GM18505 (cell line): ENCODE data around the gene SLC22A14.

Experiments used
- ATAC-seq: cut with Tn5 transposase; IDR thresholded peaks from one replicate; pipeline ENCODE4 v1.9.1; 2021; ENCODE audit not compliant: unreplicated experiment
- POLR2A ChIP-seq: IDR thresholded peaks from 4 replicates; pipeline ENCODE4 v1.6.1; 2011; ENCODE audit warnings: borderline replicate concordance; ENCODE audit not compliant: insufficient read depth, insufficient read length; ENCODE audit errors: extremely low read depth

The SLC22A14 gene

DNA sequence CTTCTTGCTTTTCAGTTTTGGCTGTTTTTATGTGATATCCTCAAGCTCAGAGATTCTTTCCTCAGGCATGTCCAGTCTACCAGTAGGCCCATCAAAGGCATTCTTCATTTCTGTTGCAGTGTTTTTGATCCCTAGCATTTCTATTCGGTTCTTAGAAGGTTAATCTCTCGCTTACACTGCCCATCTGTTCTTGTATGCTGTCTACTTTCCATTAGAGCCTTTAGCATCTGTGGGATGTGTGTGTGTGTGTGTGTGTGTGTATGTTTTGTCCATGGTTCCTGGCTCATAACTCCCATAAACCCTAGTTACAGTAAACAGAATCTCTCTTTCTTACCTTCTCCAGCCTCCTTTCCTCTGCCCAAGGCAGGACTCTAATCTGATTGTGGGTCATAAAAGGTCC, 21.6 kb upstream of the SLC22A14 start:
- TF ChIP-seq POLR2A: no peak
- no peak for ATAC-seq

DNA sequence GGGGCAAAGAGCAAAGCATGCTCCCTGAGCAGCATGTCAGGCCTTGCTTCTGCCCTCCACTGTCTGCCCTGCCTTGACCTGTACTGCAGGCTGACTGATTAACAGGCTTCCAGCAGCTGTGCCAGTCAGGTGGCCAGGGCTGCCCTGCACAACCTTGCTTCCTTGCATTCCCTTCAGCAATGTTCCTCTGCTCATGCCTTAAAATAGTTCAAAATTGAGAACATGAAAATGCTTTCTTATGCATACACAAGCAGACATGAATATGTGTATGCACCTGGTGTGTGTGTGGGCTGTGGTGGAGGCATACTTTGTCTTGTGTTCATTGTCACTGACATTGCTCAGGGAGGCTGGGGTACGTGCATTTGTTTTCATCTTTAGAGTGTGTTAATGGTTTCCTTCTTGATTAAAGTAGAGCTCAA, 17.7 kb upstream of the SLC22A14 start:
- ATAC-seq: no peak
- TF ChIP-seq POLR2A: no peak

DNA sequence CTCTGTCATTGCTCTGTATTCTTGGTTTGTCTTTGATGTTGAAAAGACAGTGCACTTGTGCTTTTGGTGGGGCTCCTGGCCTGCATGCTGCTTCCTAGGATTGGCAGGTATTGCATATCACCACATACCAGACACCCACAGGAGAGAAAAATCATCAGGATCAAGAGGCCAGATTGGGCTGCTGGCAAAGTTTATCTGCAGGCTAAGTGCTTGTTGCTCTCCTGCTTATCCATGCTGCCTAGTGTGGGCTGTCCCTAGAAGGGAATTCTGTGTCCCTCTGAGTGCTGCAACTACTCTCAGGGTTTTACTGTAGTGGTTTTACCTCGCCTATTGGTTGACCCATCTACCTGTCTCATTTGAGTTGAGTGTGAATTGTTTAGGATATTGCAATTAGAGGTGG, 17.3 kb upstream of the SLC22A14 start:
- TF ChIP-seq POLR2A: no peak
- no peak for ATAC-seq

DNA sequence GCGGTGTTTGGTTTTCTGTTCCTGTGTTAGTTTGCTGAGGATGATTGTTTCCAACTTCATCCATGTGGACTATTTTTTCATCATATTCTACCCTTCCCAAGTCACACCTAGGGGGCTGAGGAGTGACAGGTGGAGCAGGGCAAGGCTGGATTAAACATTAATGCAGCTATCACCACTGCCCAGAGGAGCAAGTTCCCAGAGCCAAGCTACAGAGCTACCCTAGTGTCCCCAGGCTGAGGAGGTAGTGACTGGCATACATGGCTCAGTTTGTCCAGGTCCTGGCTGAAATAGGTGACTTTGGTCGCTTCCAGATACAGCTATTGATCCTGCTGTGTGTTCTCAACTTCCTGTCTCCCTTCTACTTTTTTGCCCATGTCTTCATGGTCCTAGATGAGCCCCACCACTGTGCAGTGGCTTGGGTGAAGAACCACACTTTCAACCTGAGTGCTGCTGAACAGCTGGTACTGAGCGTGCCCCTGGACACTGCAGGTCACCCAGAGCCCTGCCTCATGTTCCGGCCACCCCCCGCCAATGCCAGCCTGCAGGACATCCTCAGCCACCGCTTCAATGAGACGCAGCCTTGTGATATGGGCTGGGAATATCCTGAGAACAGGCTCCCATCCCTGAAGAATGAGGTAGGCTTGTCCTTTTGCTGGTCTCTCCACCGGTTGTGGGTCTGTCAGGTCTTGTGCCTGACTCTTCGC, 16.3 kb upstream of the SLC22A14 start, which contains the start of gene SLC22A13:
SLC22A13 (plus strand) TSS at position 209 of the 704 bp plus-strand sequence; CDS start at position 258, 49 bp downstream.
- no peak for TF ChIP-seq POLR2A
- no peak for ATAC-seq

DNA sequence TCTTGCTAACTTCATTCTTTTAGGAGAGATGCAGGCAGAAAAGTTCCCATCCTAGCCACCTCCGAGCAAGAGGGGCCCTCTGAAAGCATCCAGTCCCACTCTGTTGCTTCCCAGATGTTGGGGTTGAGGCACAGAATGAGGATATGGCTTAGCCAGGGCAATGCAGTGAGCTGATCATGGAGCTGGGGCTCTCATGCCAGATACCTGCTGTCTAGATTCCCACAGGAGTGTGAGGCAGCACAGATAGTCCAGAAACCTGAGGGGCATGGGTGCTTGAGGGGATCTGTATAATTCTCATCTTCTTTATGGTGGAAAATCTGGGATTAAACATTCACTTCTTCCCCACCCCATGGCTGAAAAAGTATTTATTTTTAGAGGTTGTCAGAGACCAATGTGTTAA, 15.3 kb upstream of the SLC22A14 start:
- ATAC-seq: no peak
- no peak for TF ChIP-seq POLR2A

DNA sequence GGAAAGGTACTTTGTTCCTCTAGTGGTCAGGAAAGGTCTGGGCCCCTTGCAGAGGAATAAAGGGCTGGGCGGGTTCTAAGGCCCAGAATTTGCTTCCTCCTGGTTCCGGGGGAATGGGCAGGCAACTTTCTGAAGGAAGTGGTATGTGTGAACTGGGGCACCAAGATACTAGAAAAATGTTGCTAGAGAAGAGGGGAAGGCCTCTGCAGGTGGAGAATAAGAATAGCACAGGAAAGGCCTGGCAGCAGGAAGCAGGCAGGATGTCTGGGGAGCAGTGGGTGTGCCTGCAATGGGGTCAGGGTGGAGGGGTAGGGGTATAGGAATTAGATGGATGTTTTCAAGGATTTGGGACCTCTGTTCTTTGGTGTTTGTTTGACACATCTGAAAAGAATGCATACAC, 14.4 kb upstream of the SLC22A14 start:
- no peak for TF ChIP-seq POLR2A
- ATAC-seq: no peak

DNA sequence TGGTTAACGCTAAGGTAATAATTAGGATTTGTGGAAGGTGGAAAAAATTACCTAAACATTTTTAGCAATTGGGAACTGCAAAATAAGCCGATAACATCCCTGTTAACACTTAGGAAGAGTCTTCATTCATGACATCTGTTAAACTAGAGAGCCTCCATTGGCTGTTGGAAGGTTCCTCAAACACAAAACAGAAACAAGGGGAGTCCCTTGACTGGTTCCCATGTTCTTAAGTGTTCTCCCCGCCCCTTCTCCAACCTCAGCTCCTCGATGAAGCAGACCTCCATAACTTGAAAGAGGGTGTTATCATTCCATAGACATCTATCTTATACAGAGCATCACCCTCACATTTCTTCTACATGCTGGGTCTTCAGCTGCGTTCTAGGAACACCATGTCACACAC, 14.0 kb upstream of the SLC22A14 start:
- ATAC-seq: no peak
- TF ChIP-seq POLR2A: no peak

DNA sequence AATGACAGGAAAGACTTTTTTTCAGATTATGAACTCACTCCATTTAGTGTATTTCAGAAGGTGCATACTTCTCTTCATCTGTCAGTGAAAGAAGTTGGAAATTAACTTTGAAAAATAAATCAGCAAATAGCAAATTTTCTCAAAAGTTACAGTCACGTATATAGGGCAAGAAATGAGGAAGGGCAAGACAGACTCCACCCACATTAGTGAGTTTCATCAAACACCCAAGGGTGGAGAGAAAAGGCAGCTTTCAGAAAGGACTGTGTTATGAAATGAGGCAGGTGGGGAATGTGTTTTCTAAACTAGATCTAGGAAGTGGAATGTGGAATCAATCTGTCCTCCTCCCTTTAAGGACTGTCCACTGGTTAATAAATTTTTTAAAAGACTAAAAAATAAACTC, 13.6 kb upstream of the SLC22A14 start:
- no peak for ATAC-seq
- no peak for TF ChIP-seq POLR2A

DNA sequence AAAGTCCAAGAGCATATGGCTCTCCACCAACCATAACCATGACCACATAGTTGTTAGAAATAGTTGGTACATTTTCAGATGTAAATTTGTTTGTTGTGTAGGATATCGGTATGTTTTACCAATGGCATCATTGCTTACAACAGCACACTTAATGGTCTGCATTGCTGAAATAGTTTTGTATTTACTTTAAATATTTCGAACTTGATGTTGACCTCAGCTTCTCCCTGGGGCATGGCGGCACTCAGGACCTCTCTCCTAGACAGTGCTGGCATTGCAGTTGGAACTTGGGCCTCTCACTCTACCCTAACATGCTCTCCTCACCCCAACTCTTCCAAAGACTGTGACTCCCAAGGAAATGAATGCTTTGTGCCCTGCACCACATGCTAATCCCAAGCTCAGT, 11.5 kb upstream of the SLC22A14 start:
- TF ChIP-seq POLR2A: no peak
- ATAC-seq: no peak

DNA sequence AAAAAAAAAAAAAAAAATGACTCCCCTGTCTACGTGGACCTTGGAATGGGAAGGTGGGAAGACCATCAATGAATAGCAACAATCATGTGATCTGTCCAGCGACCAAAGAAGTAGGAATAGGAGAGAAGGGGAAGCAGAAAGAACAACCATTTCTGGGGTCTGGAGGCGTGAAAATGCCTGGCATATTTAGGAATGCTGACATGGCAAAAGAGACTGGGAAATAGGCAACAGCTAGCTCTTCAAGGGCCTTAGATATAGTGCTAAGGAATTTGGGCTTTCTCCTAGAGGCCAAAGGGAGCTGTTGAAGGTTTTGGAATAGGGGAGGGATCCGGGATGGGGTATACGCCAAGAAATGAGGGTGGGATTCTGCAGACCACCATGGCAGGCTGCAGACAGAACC, 10.5 kb upstream of the SLC22A14 start:
- TF ChIP-seq POLR2A: no peak
- ATAC-seq: no peak

DNA sequence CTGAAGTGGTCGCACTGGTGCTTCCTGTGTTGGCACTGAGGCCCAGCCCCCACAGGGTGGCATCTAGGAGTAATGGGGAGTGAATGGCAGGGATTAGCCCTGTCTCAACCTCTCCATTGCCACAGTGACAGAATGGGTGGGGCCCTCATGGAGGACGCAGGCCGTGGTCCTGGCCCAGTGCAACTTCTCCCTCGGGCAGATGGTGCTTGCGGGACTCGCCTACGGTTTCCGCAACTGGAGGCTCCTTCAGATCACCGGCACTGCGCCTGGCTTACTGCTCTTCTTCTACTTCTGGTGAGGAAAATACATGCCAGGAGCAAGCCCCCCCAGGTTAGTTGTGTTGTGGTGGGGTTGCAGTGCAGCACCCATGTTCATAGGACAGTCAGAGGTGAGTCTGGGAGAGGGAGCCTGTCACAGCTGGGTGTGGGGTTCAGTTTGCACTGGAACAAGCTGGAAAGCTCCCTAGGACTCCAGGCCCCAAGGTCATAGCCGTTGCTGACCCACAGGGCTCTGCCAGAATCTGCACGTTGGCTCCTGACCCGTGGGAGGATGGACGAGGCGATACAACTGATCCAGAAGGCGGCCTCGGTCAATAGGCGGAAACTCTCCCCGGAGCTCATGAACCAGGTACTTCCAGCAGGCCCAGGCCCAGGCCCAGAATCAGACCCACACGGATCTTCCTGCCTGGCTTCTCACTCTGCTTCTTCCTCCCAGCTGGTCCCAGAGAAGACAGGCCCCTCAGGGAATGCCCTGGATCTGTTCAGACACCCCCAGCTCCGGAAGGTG, 7.0 kb upstream of the SLC22A14 start:
- no peak for TF ChIP-seq POLR2A
- ATAC-seq: no peak

DNA sequence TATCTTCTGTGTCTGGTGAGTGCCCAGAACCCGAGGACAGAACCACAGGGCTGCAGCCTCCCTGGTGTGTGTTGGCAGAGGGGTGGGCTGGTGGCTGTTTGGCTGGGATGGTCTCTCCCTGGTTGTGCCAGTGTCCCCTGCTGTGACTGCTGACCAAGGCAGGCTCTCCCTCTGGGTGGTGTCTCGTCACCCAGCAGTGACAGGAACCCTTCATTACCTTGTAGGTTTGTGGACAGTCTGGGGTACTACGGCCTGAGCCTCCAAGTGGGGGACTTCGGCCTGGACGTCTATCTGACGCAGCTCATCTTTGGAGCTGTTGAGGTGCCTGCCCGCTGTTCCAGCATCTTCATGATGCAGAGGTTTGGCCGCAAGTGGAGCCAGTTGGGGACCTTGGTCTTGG, 6.4 kb upstream of the SLC22A14 start:
- no peak for ATAC-seq
- no peak for TF ChIP-seq POLR2A

DNA sequence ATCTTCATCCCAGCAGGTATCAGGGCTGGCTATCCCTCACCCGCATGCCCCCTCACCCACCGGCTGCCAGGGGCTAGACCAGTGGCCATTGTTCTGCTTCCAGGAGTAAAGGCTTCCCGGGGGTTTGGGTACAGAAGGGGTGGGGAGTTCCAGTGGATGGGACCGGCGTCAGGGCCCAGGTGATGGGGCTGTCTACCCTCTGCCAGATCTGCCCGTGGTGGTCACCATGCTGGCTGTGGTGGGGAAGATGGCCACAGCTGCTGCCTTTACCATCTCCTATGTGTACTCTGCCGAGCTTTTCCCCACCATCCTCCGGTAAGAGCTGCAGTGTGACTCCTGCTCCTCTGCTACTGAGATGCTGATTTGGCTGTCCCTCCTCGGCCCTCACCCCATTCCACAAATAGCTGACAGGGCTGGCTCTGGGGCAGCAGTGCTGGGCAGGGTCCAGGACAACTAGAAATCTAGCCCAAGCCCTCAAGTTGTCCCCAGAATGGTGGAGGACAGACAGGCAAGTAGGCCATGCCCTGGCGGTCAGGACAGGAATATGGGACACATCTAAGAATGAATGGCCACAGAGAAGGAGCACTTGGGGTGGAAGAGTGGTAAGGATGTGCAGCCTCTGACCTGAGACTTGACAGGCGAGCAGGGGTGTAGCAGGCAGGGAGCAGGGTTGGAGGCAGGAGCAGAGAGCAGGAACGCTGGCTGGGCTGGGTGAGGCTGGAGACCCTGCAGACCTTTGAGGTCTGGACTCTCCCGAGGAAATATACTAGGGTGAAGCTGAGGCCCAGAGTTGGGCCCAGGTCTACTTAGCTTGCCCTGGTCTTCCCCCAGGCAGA, 5.8 kb upstream of the SLC22A14 start:
- ATAC-seq: no peak
- no peak for TF ChIP-seq POLR2A

DNA sequence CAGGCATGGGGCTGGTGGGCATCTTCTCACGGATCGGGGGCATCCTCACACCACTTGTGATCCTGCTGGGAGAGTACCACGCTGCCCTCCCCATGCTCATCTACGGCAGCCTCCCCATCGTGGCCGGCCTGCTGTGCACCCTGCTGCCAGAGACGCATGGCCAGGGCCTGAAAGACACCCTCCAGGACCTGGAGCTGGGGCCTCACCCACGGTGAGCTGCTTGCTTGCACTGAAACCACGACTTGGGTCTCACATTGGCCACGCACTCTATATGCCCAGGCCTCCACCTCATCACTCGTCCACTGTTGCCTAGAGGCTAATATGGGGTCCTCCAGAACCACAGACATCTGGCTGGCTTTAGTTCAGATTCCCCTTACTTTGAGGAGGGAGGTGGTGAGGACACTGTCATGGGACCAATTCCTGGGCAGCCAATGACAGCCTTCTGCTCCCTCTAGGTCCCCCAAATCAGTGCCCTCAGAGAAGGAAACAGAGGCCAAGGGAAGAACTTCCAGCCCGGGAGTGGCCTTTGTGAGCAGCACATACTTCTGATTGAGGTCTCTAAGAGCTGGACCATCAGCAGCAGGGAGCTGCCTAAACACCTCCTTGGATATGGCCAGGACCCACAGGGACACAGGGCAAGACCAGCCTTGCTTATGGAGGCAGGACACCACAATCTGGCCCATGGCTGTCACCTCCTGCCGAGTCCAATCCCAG, 5.0 kb upstream of the SLC22A14 start:
- TF ChIP-seq POLR2A: no peak
- no peak for ATAC-seq

DNA sequence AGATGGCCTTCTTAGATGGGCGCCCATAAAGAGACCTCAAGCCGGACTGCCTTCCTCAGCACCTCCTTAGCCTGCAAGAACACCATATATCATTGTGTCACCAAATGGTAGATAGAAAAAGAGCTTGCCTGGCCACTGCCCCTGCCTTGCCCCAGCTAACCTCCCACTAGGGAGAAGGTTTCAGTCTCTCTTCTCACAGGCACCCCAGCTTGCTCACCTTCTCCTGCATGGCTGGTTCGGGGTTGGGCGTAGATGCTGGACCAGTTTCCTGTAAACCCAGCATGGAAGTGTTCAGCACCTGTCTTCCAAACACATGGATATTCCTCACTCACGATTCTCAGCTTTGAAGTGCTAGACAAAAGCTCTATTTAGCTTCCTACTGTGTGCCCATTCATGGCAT, 3.3 kb upstream of the SLC22A14 start:
- no peak for TF ChIP-seq POLR2A
- no peak for ATAC-seq
